GM18498 (cell line): ENCODE results near the gene HOXC4.

Experiments used
- ATAC-seq: cut with Tn5 transposase; IDR thresholded peaks from one replicate; pipeline ENCODE4 v1.9.1; 2021; ENCODE audit warnings: mild to moderate bottlenecking, moderate library complexity; ENCODE audit not compliant: unreplicated experiment

HOXC4 gene

DNA sequence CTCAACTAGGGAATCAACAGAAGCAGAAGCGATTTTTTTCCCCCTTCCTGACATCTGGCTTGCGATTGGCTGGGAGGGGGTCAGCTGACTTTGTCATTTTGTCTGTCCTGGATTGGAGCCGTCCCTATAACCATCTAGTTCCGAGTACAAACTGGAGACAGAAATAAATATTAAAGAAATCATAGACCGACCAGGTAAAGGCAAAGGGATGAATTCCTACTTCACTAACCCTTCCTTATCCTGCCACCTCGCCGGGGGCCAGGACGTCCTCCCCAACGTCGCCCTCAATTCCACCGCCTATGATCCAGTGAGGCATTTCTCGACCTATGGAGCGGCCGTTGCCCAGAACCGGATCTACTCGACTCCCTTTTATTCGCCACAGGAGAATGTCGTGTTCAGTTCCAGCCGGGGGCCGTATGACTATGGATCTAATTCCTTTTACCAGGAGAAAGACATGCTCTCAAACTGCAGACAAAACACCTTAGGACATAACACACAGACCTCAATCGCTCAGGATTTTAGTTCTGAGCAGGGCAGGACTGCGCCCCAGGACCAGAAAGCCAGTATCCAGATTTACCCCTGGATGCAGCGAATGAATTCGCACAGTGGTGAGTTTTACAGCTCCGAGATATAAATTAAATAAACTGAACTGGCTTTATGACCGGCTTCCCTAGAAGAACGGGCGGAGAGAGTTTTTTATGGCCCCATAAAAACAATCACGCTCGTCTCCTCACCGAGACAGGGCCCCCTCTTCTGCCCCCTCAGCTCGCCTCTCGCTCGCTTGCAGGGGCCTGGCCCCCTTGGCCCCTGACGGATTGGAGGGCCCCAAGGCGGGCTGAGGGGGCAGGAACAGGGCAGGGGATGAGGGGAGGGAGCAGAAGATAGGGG is 25.1 kb upstream of the HOXC4 start, which contains the start of gene HOXC6:
Gene HOXC6, plus strand, starts transcription at position 127 of the 888 bp plus-strand sequence. Its CDS starts 82 bp downstream, at position 209.
- no peak for ATAC-seq

DNA sequence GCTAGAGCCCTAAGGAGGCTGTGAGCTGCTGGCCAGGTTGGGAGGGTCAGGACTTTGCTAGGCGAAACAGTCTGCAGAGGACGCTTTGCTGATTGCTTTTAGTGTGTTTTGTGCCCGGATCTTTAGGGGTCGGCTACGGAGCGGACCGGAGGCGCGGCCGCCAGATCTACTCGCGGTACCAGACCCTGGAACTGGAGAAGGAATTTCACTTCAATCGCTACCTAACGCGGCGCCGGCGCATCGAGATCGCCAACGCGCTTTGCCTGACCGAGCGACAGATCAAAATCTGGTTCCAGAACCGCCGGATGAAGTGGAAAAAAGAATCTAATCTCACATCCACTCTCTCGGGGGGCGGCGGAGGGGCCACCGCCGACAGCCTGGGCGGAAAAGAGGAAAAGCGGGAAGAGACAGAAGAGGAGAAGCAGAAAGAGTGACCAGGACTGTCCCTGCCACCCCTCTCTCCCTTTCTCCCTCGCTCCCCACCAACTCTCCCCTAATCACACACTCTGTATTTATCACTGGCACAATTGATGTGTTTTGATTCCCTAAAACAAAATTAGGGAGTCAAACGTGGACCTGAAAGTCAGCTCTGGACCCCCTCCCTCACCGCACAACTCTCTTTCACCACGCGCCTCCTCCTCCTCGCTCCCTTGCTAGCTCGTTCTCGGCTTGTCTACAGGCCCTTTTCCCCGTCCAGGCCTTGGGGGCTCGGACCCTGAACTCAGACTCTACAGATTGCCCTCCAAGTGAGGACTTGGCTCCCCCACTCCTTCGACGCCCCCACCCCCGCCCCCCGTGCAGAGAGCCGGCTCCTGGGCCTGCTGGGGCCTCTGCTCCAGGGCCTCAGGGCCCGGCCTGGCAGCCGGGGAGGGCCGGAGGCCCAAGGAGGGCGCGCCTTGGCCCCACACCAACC is 23.9 kb upstream of the HOXC4 start:
- no peak for ATAC-seq

DNA sequence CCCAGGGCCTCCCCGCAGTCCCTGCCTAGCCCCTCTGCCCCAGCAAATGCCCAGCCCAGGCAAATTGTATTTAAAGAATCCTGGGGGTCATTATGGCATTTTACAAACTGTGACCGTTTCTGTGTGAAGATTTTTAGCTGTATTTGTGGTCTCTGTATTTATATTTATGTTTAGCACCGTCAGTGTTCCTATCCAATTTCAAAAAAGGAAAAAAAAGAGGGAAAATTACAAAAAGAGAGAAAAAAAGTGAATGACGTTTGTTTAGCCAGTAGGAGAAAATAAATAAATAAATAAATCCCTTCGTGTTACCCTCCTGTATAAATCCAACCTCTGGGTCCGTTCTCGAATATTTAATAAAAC is 23.2 kb upstream of the HOXC4 start:
- no peak for ATAC-seq

DNA sequence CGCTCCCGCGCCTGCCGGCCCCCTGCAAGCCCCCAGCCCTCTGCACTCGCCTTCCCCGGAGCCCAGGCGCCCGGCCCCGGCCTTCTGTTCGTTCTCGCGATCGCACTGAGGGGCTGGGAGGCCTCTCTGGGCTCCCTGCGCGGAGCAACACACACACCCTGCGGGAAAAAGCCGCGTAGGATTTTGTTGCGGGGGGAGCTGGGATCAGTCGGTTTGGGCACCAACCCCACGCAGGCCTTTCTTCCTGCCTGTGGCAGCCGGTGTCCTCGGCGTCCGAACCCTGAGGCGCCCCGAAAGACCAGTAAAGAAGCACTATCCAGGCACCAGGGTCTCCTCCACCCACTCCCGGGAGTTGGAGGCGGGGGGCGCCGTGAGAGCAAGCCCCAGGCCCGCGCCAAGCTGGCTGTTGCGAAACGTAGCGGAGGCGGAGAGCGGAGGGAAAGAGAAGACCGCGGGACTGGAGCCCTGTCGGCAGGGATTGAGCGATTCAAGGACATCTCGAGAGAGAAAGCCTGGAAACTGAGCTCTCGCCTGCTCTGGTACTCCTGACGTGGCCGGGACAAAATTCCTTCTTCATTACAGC is 22.7 kb upstream of the HOXC4 start:
- ATAC-seq: no peak

DNA sequence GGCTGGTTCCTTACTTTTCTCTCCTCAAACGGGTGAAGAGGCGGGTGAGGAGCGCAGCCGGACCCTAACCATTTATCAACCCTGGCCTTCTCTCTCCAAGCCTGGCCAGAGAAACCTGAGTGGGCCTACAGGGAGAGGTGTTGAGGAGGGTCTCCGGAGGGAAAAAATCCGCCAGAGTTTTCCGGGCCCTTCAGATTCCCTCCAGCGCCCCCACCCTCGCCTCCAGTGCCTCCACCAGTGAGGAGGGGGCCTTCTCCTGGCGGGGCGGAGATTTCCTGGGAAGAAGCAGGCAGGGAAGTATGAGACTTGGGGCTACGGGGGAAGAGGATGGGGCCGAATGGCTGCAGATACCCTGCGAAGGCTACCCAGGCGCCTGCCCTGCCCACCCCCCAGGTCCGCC is 22.2 kb upstream of the HOXC4 start:
- ATAC-seq: no peak

DNA sequence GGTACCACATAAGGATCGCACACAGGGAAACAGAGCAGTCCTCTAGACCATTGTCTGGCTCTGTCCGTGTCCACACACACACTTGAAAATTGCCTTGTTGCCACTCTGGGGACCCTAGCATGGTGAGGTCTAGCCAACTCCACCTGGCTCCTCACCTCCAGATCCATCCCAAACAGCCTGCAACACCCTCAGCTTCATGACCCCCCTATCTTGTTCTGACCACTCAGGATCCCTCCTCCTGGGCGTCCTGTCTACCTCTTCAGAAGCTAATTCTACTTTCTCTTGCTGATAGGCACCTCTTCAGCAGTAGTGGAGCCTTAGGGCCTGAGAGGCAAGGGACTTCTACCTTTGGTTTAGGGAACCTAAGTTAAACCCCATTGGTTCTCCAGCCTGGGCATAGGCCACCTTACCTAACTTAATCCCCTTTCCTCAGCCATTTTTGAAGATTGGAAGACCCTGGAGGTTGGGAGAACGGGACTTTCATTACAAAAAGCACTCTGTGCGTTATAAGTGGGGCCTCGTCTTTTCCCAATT is 21.5 kb upstream of the HOXC4 start:
- no peak for ATAC-seq

DNA sequence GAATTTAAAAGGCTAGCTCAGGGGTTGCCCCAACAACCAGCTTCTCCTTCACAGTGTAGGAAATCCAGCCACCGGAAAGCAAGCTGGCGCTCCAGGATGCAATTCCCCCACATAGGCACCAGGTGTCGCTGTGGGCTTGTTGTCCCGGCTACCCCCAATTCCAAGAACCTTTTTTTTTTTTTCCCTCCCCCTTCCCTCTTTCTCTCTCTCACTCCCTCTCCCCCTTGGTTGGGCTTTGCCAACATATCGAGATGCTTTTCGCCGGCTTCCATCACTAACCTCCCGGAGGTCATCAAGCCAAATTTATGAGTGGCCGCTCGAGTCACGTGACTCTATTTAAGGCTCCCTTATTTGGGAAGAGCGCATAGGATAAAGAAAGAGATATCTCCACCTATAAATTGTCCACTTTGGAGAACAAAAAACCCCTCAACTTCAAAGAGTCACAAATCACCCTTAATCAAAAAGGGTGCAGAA is 21.0 kb upstream of the HOXC4 start, which contains the start of gene HOXC5:
Gene HOXC5, plus strand, starts transcription at position 424 of the 474 bp plus-strand sequence. CDS start 73 bp downstream, outside the sequence.
- no peak for ATAC-seq

DNA sequence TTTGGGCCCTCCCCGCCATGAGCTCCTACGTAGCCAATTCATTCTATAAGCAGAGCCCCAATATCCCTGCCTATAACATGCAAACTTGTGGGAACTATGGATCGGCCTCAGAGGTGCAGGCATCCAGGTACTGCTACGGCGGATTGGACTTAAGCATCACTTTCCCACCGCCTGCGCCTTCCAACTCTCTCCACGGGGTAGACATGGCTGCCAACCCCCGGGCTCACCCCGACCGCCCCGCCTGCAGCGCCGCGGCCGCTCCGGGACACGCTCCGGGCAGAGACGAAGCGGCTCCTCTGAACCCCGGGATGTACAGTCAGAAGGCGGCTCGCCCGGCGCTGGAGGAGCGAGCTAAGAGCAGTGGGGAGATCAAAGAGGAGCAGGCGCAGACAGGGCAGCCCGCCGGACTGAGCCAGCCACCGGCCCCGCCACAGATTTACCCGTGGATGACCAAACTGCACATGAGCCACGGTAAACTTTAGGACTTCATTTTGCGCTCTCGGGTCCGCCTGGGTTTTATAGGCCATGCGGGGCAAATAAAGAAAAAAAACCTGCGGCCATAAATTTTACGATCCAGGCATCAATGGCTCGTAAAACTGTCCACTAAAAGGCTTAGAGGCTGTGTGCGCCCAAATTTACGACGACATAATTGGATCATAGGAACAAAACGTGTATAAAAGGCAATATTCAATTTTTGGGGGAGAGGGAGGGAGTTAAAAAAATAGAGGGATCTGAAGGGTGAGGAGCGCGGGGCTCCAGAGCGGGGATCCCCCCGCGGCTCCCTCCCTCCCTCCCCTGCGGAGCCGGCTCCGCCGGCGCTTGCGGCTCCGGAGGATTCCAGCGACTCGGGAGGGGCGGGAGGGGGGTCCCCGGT is 20.3 kb upstream of the HOXC4 start:
- ATAC-seq: no peak

DNA sequence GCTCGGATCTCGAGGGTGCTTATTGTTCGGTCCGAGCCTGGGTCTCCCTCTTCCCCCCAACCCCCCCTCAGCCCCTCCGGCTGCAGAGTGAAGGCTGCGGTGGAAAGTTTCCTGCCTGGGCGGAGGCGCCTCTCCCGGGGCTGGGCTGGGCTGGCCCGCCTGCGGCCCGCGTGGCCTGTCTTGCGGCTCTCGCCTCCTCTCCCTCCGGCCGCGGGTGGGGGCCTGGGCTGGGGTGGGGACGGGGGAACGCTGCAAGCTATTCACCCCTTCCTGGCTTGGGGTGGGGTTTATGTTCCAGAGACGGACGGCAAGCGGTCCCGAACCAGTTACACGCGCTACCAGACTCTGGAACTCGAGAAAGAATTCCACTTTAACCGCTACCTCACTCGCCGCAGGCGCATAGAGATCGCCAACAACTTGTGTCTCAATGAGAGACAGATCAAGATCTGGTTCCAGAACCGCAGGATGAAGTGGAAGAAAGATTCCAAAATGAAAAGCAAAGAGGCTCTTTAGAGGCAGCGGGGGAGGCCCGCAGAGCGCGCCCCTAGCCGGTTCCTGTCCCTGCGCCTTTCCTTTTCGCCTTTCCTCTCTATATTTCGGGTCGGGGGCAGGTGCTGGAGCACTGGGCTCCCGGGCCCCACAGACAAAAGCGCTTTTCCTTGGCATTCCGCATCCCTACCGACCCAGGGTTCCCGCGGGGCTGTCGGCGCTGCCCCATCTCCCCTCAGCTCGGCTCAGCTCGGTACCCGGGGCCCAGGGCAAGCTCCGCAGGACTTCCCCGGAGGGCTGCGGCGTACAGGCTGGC is 19.5 kb upstream of the HOXC4 start:
- no peak for ATAC-seq

DNA sequence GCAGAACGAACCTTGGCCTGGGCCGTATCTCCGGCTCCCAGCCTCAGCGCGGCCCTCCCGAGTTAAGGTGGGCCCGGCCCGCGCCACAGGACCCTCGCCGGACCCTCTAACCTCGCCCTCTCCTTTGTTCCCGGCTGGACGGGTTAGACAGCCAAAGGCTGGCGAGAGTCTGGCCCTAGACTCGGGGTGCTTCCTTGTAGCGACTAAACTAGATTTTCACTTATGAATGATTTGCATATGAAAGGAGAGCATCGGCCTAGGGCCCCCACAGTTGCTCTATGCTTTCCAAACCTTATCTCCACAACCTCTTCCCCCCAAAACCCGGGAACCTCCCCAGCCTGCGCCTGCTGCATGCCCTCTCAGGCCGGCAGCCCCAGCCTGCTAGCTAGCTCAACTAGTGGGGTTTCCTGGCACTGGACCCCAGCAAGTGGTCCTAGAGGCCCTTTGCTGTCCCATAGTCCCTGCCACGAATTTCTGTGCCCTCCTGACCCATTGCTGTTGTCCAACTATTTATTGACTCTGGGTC is 18.8 kb upstream of the HOXC4 start:
- no peak for ATAC-seq

DNA sequence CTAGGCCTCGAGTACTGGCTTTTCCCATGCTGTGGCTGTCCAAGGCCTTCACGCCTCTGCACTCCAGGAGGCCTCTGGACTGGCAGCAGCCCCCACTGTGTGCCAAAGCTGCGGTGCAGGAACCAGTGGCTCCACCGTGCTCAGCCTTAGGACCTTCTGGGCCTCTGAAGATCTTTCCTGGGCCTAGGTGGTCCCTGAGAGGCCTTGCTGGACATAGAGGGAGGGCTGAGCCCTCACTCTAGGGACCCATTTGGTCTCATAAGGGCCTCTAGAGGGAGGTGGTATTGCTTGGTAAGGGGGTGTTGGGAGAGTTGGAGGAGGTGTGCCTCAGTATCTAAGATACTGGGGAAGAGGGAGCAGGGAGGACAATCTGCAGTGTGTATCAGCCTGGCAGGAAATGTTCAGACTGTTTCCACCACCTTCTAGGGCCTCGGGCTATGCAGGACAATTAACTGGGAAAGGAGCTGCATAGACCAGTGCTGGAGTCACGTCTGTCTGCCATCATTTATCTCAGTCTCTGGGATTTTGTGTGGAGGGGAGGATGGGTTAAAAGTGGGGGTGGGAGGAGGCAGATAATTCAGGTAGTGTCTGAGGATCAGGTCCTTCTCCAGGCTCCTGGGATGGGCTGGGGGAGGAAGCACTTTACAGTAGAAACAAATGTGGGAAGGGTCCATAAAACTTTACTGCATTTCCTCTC is 17.9 kb upstream of the HOXC4 start:
- no peak for ATAC-seq

DNA sequence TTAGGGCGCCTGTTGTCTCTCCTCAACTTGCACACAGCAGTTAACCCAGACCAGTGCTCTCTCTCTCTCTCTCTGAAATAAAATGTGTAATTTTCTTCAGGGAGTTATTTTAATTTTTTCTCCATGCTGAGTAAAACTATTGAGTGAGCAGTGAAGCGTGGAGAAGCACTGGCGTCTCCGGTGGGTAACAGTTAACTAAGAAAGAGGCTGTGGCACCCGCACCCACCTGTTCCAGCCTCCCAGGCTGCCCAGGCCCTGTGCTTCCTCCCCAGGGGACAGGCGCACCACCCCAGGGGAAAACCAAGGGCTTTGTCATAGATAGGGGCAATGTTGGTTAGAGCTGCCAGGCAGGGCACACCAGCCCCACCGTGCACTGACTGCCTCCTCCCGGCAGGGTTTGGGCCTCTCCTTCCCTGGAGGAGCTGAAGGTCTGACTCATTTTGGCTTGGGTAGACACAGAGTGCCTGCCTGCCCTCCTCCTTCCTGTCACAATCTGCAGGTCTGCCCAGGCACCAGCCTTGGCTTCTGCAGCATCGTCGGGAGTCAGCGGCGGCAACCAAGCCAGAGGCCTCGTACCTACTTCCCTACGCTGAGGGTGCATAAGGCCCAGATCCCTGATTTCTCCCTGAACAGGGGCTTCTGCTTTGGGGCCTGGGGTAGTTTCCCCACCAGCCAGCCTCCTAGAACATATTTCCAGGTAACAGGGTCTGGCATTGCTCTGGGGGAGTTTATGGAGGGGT is 16.8 kb upstream of the HOXC4 start:
- ATAC-seq: no peak

DNA sequence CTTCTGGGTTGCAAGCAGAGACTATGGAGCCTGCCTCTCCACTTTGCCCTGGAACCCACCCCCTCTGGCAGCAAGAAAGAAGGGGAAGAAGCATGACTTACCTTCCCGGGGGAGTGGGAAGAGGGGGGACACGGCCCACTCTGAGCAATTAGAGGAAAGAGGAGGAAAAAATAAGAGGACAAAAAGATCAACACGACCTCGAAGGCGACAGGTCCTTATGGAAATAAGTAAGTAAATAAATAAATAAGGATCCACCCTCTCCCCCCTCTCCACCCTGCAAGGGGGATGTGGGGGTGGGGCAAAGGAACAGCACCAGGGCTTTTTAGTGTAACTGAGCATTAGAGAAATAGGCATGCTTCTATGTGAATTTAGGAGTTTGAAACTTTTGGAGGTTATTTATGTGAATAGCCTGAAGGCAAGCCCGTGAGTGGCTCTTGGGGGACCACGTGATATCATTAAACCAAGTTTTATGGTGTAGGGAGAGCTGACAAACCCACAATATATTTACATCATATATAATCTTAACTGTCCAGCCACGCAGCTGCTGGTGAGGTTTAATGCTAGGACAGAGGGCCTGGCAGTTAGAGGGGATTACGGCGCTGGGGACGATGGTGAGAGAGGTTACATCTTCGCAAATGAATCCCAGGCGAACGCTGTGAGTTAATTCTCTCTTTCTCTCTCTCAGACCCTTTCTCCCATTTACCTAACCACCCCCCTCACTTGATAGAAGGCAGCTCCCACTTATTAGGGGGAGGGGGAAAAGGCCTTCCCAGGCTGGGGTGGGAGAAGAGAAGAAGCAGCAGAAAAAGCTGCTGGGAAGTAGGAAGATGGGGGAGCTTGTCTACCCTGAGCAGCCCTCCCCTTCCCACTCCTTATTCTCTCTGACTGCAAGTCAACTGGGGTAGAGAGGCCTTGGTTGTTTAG is 16.0 kb upstream of the HOXC4 start:
- no peak for ATAC-seq

DNA sequence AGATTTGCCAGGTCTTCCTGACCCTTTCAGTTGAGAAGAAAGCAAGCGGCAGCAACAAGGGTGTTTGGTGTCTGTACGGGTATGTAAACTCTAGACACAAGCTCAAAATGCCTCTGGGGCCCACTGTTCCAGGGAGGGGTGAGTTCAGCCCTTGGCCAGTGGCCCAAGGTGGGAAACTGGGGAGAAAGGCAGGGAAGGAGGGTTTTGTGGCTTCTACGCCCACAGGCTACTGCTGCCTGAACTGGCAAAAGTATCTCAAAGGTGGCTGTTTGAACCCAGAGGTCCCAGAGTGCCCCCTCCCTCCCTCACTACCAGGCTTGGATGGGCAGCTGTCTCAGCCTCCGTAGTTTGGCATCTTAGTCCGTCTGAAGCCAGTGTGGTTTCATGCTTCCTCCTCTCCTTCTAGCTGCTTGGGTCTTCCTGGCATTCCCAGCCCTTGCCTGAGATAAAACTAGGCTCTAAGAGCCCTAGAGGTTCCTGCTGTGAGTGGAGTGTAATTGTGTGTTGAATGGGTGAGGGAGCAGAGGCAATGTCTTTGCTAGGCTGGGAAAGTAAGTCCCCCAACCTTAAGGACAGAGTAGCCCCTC is 15.3 kb upstream of the HOXC4 start:
- ATAC-seq: no peak

DNA sequence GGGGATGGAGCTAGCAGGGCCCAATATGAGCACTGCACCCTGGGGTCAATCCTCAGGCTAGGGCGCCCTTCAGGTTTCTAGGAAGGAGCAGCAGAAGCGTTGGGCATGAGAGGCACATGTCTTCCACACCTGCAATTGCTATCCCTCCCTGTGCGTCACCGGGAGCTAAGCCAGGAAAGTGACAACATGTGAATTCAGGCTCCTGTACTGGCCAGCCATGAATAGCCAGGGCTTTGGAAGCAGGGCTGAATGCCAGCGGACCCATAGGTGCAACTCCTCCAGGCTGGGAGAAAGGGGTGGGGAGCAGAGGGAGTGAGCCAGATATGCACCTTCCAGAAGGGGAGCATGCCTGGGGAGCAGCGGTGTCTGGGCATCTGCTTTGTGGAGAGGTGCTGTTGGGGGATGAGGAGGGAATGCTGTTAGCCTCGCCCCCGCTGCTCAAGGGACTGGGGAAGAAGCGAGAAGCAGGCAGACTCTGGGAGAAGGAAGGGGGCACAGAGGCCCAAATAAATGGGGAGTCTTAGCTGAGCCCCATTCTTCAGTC is 14.7 kb upstream of the HOXC4 start:
- no peak for ATAC-seq
